SJSA1 (cell line): ENCODE results near the gene SLC15A3. TPM values are rescaled to one million over a fixed set of nuclear protein-coding genes. Genes with fewer than 3 reads are reported as not detected.

Experiments
- total RNA-seq: library from RNA; depleted of rRNA; stranded (reverse); fragments of >200 nt; shearing (Covaris generic); gene quantifications from 2 replicates; pipeline ENCODE4 v1.2.3, GENCODE V29; 2014; rRNA removed

The SLC15A3 gene
- total RNA-seq, 1 experiment from 2014 or later: 26.5 TPM

Other genes with a start within 250 kb of the SLC15A3 start
- gene MS4A18, start 227.5 kb downstream of the SLC15A3 start, total RNA-seq: not detected in 2 replicates
- not detected in 2 replicates for gene MS4A15, start 195.3 kb downstream of the SLC15A3 start, total RNA-seq
- gene MS4A10, start 166.8 kb downstream of the SLC15A3 start, total RNA-seq: not detected in 2 replicates
- 18.4 and 22.3 TPM in 2 replicates for gene CCDC86, start 110.1 kb downstream of the SLC15A3 start, total RNA-seq
- 1.1 TPM in 1 of 2 replicates, not detected in the other for gene PTGDR2, start 96.2 kb downstream of the SLC15A3 start, total RNA-seq
- not detected in 2 replicates for gene ZP1, start 84.6 kb downstream of the SLC15A3 start, total RNA-seq
- 79.9 and 109 TPM in 2 replicates for gene PRPF19, start 45.6 kb downstream of the SLC15A3 start, total RNA-seq
- 90.4 and 136 TPM in 2 replicates for gene TMEM109, start 38.0 kb downstream of the SLC15A3 start, total RNA-seq
- gene TMEM132A, start 27.7 kb downstream of the SLC15A3 start, total RNA-seq: 47.5 and 60.7 TPM in 2 replicates
- gene CD6, start 19.5 kb upstream of the SLC15A3 start, total RNA-seq: 0.05 TPM in 1 of 2 replicates, not detected in the other
- gene CD5, start 150.3 kb upstream of the SLC15A3 start, total RNA-seq: not detected in 2 replicates
- gene VPS37C, start 209.2 kb upstream of the SLC15A3 start, total RNA-seq: 22.2 and 29.9 TPM in 2 replicates